Thyroid gland (tissue), 4 donors: ENCODE measurements around the gene PLPP1.

Experiments used
- POLR2A ChIP-seq, 2 donors: fragments of 450-650 bp; IDR thresholded peaks; one replicate each; pipeline ENCODE4 v1.6.1; 2017; ENCODE audit warnings: antibody characterized with exemption in 2 of 2, mild to moderate bottlenecking in 2 of 2, moderate library complexity in 1 of 2
- TF ChIP-seq, protein P1 (sequence below), 6 experiments: fragments of 200-600 bp in 3 of 6; fragments of 450-650 bp in 3 of 6; sonication (generic) in 3 of 6; IDR thresholded peaks; one replicate each; pipeline ENCODE4 v1.5.1; 2016 to 2019; ENCODE audit warnings: antibody characterized with exemption in 6 of 6, mild to moderate bottlenecking in 2 of 6, inconsistent platforms in 1 of 6, moderate library complexity in 1 of 6

DNA sequence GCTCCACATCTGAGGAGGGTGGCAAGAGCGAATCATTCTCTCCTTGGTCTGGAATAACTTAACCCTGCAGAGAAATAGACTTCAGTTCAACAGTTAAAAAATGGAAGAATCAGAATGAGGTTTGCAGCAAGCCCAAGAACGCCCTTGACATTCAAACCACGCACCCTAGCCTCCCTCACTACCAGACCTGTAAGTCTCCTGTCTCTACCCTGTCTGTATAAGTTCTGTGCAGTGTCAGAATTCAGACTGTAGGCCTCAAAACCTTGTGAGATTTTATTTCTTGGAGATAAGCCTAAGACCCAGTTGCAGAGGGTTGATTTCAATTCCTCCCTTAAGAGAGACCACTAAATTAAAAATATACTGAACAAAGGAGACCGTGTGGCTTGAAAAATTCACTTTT, 35.8 kb upstream of the PLPP1 start:
- TF ChIP-seq, protein P1, sequence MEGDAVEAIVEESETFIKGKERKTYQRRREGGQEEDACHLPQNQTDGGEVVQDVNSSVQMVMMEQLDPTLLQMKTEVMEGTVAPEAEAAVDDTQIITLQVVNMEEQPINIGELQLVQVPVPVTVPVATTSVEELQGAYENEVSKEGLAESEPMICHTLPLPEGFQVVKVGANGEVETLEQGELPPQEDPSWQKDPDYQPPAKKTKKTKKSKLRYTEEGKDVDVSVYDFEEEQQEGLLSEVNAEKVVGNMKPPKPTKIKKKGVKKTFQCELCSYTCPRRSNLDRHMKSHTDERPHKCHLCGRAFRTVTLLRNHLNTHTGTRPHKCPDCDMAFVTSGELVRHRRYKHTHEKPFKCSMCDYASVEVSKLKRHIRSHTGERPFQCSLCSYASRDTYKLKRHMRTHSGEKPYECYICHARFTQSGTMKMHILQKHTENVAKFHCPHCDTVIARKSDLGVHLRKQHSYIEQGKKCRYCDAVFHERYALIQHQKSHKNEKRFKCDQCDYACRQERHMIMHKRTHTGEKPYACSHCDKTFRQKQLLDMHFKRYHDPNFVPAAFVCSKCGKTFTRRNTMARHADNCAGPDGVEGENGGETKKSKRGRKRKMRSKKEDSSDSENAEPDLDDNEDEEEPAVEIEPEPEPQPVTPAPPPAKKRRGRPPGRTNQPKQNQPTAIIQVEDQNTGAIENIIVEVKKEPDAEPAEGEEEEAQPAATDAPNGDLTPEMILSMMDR (IDR thresholded peaks at IDR 0.05) = no peak
- no peak for TF ChIP-seq POLR2A (IDR thresholded peaks at IDR 0.05)
